ENCODE measurements around the gene CA9. TPM values are rescaled to one million over a fixed set of nuclear protein-coding genes. Genes with fewer than 3 reads are reported as not detected.
A peak's percentile ranks its signal among the peaks of the same experiment; 100 is the strongest.

CA9 gene
- total and polyA plus RNA-seq, 9 of the 15 experiments (the other 6 are each of a cell fraction or from before 2014, with no cell fraction given), result 0.15 to 10.6 (median 0.60) TPM; not detected in 4

DNA sequence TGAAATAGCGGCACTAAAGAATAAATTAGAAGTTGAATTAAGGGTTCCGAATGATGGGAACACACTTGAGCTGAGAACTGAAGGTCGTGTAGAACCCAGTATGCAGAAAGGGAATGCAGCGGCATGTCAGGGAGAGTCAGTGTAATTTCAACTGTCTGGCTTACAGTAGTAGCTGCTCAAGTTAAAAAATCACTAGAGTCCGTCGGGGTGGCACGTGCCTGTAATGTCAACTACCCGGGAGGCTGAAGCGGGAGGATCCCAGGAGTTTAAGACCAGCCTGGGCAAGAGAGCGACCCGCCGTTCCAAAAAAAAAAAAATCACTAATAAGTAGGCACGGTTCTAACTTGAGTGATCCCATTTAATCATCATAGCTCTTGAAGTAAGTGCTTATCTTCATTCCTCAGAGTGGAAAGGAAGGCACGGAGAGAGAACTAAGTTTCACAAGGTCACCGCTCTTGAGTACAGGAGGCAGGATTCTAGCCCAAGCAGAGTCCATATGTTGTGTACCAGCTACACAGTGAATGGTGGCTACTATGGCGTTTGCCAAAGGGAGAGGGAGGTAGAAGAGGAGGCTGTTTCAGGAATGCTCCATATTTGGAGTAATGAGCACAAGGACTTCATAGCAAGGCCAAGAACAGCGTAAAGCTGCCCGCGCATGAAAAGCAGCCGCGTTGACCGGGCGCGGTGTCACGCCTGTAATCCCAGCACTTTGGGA lies 16.7 kb upstream of the CA9 start:
- H3K27ac ChIP-seq (ENCODE audit: extremely low read depth, low read depth, low read length), result peak overlapping the region; percentile 98
- H3K9ac ChIP-seq (ENCODE audit: insufficient read depth in 1 of 2, low read depth in 2 of 2, low read length in 2 of 2), result peak overlapping the region; percentile 86 to 90
- ATAC-seq (peak; percentile 29), DNase-seq (ENCODE audit: extremely low read depth in 1 of 4, low spot score in 3 of 4) (peak in 2 of 4 experiments; percentile 14 to 22), FAIRE-seq (no peak)
- H3K27me3 ChIP-seq (ENCODE audit: control insufficient read depth in 2 of 2, insufficient read depth in 2 of 2, low read length in 2 of 2), result no peaks in the 10 kb centered on the region
- H3K79me2 ChIP-seq (ENCODE audit: control insufficient read depth, insufficient read depth, low read length), result peaks cover 8% of the 10 kb centered on the region; the same call in 2 of the 3 replicates
- peak overlapping the region; percentile 35 for H3K4me3 ChIP-seq
- H3K4me1 ChIP-seq (replicated peaks in 1 of 2; ENCODE audit: control insufficient read depth in 2 of 2, insufficient read depth in 2 of 2, low read length in 2 of 2), result peaks cover 11 to 23% of the 10 kb centered on the region in 2 experiments; a peak in 4 of 5 replicates
- no peaks in the 10 kb centered on the region for H3K9me3 ChIP-seq (replicated peaks; ENCODE audit: control insufficient read depth, insufficient read depth, low read depth, low read length)
- intact Hi-C loops (cut with micrococcal nuclease), result loop anchor here (2.0 to 5.0 kb wide), 3 partner anchors 40 to 76 kb away; partner anchors contain the start of genes CREB3, TESK1 and TLN1
- CTCF ChIA-PET (ENCODE audit: low intra/inter-chr PET ratio), result no interaction called here
- H3K4me2 ChIP-seq (ENCODE audit: insufficient read depth, low read length), result peak overlapping the region; percentile 96
- BruUV-seq (replicated peaks), result no TSS peak
- H3K36me3 ChIP-seq (ENCODE audit: control insufficient read depth, insufficient read depth, low read length), result peaks cover 20% of the 10 kb centered on the region; the same call in 2 of the 3 replicates
- H4K20me1 ChIP-seq (replicated peaks; ENCODE audit: control insufficient read depth, insufficient read depth, low read length), result no peaks in the 10 kb centered on the region
- POLR2A ChIA-PET, result interaction anchor here (0.7 to 2.6 kb wide), 14 partner anchors 8 to 169 kb away, joined by 3 to 14 read pairs (median 3); partner anchors contain the start of genes CREB3 and TLN1
- H2AFZ ChIP-seq (ENCODE audit: low read depth, low read length), result peak overlapping the region; percentile 99
- in situ Hi-C loops (cut with MboI), result no loop called here
- H3K9me1 ChIP-seq (ENCODE audit: control insufficient read depth, insufficient read depth, low read length), result no peaks in the 10 kb centered on the region
- WGBS (ENCODE audit: insufficient coverage, low coverage, missing lambda C conversion rate), result 24% methylated on average over 18 of the region's 25 CpGs
- 0 out of 2 replicates have a peak, but pooled peaks have one; percentile 5 for TF ChIP-seq HLTF (IDR thresholded peaks at IDR 0.05)
- TF ChIP-seq HIVEP1 (CRISPR knock-in tag; IDR thresholded peaks at IDR 0.05), result no peak
- TF ChIP-seq, protein P1, sequence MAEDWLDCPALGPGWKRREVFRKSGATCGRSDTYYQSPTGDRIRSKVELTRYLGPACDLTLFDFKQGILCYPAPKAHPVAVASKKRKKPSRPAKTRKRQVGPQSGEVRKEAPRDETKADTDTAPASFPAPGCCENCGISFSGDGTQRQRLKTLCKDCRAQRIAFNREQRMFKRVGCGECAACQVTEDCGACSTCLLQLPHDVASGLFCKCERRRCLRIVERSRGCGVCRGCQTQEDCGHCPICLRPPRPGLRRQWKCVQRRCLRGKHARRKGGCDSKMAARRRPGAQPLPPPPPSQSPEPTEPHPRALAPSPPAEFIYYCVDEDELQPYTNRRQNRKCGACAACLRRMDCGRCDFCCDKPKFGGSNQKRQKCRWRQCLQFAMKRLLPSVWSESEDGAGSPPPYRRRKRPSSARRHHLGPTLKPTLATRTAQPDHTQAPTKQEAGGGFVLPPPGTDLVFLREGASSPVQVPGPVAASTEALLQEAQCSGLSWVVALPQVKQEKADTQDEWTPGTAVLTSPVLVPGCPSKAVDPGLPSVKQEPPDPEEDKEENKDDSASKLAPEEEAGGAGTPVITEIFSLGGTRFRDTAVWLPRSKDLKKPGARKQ (CRISPR knock-in tag; IDR thresholded peaks at IDR 0.05), result no peak
- no peak for TF ChIP-seq ZNF121 (CRISPR knock-in tag; conservative IDR thresholded peaks at IDR 0.05)
- no peak for TF ChIP-seq CBX2 (IDR thresholded peaks at IDR 0.05; ENCODE audit: insufficient read depth, low read length, poor library complexity, severe bottlenecking)
- TF ChIP-seq ZBTB17 (CRISPR knock-in tag; IDR thresholded peaks at IDR 0.05), result no peak
- 0 out of 2 replicates have a peak, but pooled peaks have one; percentile 23 for TF ChIP-seq PHF8 (IDR thresholded peaks at IDR 0.05; ENCODE audit: borderline replicate concordance, low read length)
- TF ChIP-seq FOXA3 (CRISPR knock-in tag; conservative IDR thresholded peaks at IDR 0.05 in 1 of 2, IDR thresholded peaks at IDR 0.05 in 1 of 2), result no peak
- TF ChIP-seq ADNP (tag; IDR thresholded peaks at IDR 0.05), result 0 out of 2 replicates have a peak, but pooled peaks have one; percentile 28
- TF ChIP-seq ZNF696 (CRISPR knock-in tag; conservative IDR thresholded peaks at IDR 0.05), result no peak
- TF ChIP-seq PTTG1 (tag; IDR thresholded peaks at IDR 0.05; ENCODE audit: low read depth), result no peak
- no peak for TF ChIP-seq ELF2 (CRISPR knock-in tag; IDR thresholded peaks at IDR 0.05)
- TF ChIP-seq, protein P2, sequence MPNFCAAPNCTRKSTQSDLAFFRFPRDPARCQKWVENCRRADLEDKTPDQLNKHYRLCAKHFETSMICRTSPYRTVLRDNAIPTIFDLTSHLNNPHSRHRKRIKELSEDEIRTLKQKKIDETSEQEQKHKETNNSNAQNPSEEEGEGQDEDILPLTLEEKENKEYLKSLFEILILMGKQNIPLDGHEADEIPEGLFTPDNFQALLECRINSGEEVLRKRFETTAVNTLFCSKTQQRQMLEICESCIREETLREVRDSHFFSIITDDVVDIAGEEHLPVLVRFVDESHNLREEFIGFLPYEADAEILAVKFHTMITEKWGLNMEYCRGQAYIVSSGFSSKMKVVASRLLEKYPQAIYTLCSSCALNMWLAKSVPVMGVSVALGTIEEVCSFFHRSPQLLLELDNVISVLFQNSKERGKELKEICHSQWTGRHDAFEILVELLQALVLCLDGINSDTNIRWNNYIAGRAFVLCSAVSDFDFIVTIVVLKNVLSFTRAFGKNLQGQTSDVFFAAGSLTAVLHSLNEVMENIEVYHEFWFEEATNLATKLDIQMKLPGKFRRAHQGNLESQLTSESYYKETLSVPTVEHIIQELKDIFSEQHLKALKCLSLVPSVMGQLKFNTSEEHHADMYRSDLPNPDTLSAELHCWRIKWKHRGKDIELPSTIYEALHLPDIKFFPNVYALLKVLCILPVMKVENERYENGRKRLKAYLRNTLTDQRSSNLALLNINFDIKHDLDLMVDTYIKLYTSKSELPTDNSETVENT (CRISPR knock-in tag; IDR thresholded peaks at IDR 0.05), result 0 out of 2 replicates have a peak, but pooled peaks have one; percentile 15
- TF ChIP-seq, protein P3, sequence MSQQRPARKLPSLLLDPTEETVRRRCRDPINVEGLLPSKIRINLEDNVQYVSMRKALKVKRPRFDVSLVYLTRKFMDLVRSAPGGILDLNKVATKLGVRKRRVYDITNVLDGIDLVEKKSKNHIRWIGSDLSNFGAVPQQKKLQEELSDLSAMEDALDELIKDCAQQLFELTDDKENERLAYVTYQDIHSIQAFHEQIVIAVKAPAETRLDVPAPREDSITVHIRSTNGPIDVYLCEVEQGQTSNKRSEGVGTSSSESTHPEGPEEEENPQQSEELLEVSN (IDR thresholded peaks at IDR 0.05; ENCODE audit: borderline replicate concordance in 1 of 2, extremely low read depth in 1 of 2, insufficient read depth in 1 of 2, insufficient read length in 1 of 2, low read depth in 1 of 2, low read length in 1 of 2, poor library complexity in 1 of 2, severe bottlenecking in 1 of 2), result peak in 1 of 2 experiments; percentile 33
- no peak for TF ChIP-seq SRSF3 (IDR thresholded peaks at IDR 0.05; ENCODE audit: insufficient read depth, low read length)

All from K562 (cell line).